Measurements from ENCODE around the gene PAQR4. TPM values are rescaled to one million over a fixed set of nuclear protein-coding genes. Genes with fewer than 3 reads are reported as not detected.
A peak's percentile ranks its signal among the peaks of the same experiment; 100 is the strongest.

Gene PAQR4
- total RNA-seq, 2 donors from 2014 or later: 30.5 to 32.0 TPM

DNA sequence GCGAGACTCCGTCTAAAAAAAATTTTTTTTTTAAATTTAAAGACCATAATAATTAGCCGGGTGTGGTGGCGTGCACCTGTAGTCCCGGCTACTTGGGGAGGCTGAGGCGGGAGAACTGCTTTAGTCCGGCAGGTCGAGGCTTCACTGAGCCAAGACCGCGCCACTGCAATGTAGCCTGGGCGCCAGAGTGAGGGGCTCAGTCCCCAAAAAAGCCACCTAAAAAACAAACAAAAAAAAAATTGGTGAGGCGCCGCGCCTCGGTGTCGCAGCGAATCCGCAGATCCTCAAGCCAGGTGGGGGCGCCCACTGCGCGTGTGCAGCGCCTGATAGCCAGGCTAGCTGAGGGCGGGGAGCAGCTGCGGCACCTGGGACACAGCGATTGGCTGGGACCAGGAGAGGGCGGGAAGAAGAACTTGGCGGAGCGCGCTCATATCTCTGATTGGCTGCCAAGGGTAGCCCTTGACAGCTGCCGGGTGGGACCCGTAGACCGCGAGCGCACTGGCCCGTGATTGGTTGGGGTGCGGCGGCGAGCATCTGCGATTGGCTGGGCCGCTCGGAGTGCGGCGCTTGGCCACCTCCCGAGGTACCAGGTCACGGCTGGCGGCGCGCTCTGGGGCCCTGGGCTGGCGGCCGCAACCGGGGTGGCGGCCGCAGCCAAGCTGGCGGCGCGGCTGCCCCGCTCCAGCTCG, 34.6 kb downstream of the PAQR4 start:
- DNase-seq: peak; percentile 99
- Histone ChIP-seq H3K27ac (ENCODE audit: low read depth, low read length) (no peak overlapping the region), H3K9me3 (ENCODE audit: control insufficient read depth, low read length) (no peaks in the 10 kb centered on the region), H3K36me3 (ENCODE audit: control insufficient read depth, insufficient read depth, low read length) (no peaks in the 10 kb centered on the region), H3K4me3 (ENCODE audit: low read length) (no peak overlapping the region), H3K27me3 (ENCODE audit: control insufficient read depth, insufficient read depth, low read length, poor library complexity, severe bottlenecking) (no peaks in the 10 kb centered on the region), H3K4me1 (ENCODE audit: control insufficient read depth, insufficient read depth, low read length) (peaks cover 21% of the 10 kb centered on the region), H3K9ac (ENCODE audit: extremely low read depth, low read length, poor library complexity, severe bottlenecking) (no peak overlapping the region)
- H3K27ac Mint-ChIP-seq: no peak overlapping the region
- H3K9me3 Mint-ChIP-seq: no peaks in the 10 kb centered on the region
- H3K4me1 Mint-ChIP-seq: peaks cover 31% of the 10 kb centered on the region
- WGBS, 2 experiments (ENCODE audit: insufficient coverage in 1 of 2, insufficient read length in 1 of 2): 9 to 15% methylated on average over 32 to 58 of the region's 58 CpGs
- TF ChIP-seq, protein P1, sequence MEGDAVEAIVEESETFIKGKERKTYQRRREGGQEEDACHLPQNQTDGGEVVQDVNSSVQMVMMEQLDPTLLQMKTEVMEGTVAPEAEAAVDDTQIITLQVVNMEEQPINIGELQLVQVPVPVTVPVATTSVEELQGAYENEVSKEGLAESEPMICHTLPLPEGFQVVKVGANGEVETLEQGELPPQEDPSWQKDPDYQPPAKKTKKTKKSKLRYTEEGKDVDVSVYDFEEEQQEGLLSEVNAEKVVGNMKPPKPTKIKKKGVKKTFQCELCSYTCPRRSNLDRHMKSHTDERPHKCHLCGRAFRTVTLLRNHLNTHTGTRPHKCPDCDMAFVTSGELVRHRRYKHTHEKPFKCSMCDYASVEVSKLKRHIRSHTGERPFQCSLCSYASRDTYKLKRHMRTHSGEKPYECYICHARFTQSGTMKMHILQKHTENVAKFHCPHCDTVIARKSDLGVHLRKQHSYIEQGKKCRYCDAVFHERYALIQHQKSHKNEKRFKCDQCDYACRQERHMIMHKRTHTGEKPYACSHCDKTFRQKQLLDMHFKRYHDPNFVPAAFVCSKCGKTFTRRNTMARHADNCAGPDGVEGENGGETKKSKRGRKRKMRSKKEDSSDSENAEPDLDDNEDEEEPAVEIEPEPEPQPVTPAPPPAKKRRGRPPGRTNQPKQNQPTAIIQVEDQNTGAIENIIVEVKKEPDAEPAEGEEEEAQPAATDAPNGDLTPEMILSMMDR (conservative IDR thresholded peaks at IDR 0.05): peak; percentile 62
- H3K4me3 Mint-ChIP-seq: peak overlapping the region; percentile 19
- peaks cover 2% of the 10 kb centered on the region for H3K27me3 Mint-ChIP-seq (ENCODE audit: insufficient read depth)
- H3K36me3 Mint-ChIP-seq (ENCODE audit: low read depth): no peaks in the 10 kb centered on the region

DNA sequence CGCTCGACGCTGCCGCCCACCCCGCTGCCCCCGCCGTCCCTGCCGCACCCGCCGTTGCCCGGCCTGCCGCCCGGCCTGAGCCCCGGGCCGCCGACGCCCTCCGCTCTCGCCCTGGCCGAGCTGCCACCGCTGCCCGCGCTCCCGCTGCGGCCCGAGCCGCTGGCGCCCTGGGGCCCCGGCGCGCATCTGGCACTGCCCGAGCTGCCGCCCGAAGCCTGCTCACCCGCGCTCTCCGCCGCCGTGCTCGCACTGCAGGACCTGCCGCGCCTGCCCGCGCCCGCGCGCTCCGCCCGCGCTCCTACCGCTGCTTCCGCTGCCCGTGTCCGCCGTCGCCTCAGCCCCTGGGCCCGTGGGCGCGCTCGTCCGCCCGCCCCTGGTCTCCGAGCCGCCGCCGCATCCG, 35.2 kb downstream of the PAQR4 start:
- Mint-ChIP-seq H3K4me1 (peaks cover 34% of the 10 kb centered on the region), H3K27me3 (ENCODE audit: insufficient read depth) (peaks cover 3% of the 10 kb centered on the region), H3K27ac (no peak overlapping the region), H3K36me3 (ENCODE audit: low read depth) (no peaks in the 10 kb centered on the region), H3K4me3 (peak overlapping the region; percentile 59), H3K9me3 (no peaks in the 10 kb centered on the region)
- no peaks in the 10 kb centered on the region for H3K36me3 ChIP-seq (ENCODE audit: control insufficient read depth, insufficient read depth, low read length)
- 0 to 1% methylated on average over 25 to 67 of the region's 67 CpGs for WGBS, 2 experiments (ENCODE audit: insufficient coverage in 1 of 2, insufficient read length in 1 of 2)
- H3K27me3 ChIP-seq (ENCODE audit: control insufficient read depth, insufficient read depth, low read length, poor library complexity, severe bottlenecking): no peaks in the 10 kb centered on the region
- no peak overlapping the region for H3K27ac ChIP-seq (ENCODE audit: low read depth, low read length)
- peaks cover 21% of the 10 kb centered on the region for H3K4me1 ChIP-seq (ENCODE audit: control insufficient read depth, insufficient read depth, low read length)
- no peak overlapping the region for H3K4me3 ChIP-seq (ENCODE audit: low read length)
- H3K9me3 ChIP-seq (ENCODE audit: control insufficient read depth, low read length): no peaks in the 10 kb centered on the region
- no peak overlapping the region for H3K9ac ChIP-seq (ENCODE audit: extremely low read depth, low read length, poor library complexity, severe bottlenecking)
- no peak for DNase-seq
- TF ChIP-seq, protein P1 (conservative IDR thresholded peaks at IDR 0.05): no peak

DNA sequence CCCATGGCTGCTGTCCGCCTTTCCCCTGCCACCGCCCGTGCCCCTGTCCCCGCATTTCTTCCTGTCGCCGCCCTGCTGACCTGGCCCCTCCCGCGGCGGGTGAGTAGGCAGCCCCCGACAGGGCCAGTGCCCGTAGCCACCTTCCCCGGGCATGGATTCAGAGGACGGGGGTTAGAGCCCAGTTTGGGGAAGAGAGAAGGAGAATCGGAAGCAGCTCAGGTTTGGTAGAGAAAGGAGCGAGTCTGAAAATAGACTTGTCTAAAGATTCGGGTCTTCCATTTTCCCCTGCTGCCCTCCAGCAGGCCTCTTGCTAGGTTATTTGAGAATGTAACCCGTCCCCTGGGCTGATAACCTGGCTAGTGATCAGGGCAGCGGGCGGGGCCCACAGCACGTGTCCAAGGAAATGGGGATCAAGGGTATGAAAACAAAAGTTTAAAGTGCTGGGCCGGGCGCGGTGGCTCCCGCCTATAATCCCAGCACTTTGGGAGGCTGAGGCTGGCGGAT, 35.7 kb downstream of the PAQR4 start:
- Histone ChIP-seq H3K9ac (ENCODE audit: extremely low read depth, low read length, poor library complexity, severe bottlenecking) (no peak overlapping the region), H3K9me3 (ENCODE audit: control insufficient read depth, low read length) (no peaks in the 10 kb centered on the region), H3K4me3 (ENCODE audit: low read length) (peak overlapping the region; percentile 73), H3K27ac (ENCODE audit: low read depth, low read length) (no peak overlapping the region), H3K4me1 (ENCODE audit: control insufficient read depth, insufficient read depth, low read length) (peaks cover 24% of the 10 kb centered on the region), H3K27me3 (ENCODE audit: control insufficient read depth, insufficient read depth, low read length, poor library complexity, severe bottlenecking) (no peaks in the 10 kb centered on the region), H3K36me3 (ENCODE audit: control insufficient read depth, insufficient read depth, low read length) (no peaks in the 10 kb centered on the region)
- peaks cover 36% of the 10 kb centered on the region for H3K4me1 Mint-ChIP-seq
- peak overlapping the region; percentile 59 for H3K4me3 Mint-ChIP-seq
- peak; percentile 83 for DNase-seq
- H3K36me3 Mint-ChIP-seq (ENCODE audit: low read depth): no peaks in the 10 kb centered on the region
- H3K27me3 Mint-ChIP-seq (ENCODE audit: insufficient read depth): peaks cover 3% of the 10 kb centered on the region
- 2 to 4% methylated on average over 9 to 25 of the region's 25 CpGs for WGBS, 2 experiments (ENCODE audit: insufficient coverage in 1 of 2, insufficient read length in 1 of 2)
- H3K9me3 Mint-ChIP-seq: no peaks in the 10 kb centered on the region
- peak overlapping the region; percentile 55 for H3K27ac Mint-ChIP-seq
- TF ChIP-seq, protein P1 (conservative IDR thresholded peaks at IDR 0.05): no peak

Data from endodermal cell (in vitro differentiated cells).